ENCODE results near the gene SCLY. TPM values are rescaled to one million over a fixed set of nuclear protein-coding genes. Genes with fewer than 3 reads are reported as not detected.

The SCLY gene
- total RNA-seq, 1 experiment from 2014 or later = 69.9 TPM

- TF ChIP-seq CTCF (conservative IDR thresholded peaks at IDR 0.05; ENCODE audit: low read depth, low read length) (no peak), EZH2 (IDR thresholded peaks at IDR 0.05; ENCODE audit: borderline replicate concordance, low read depth, low read length, poor library complexity, severe bottlenecking) (no peak)
- H3K27ac ChIP-seq (ENCODE audit: low read depth, low read length, poor library complexity, severe bottlenecking) = no peak overlapping the region
- H3K36me3 ChIP-seq (ENCODE audit: insufficient read depth, low read length, poor library complexity, severe bottlenecking) = no peaks in the 10 kb centered on the region
- no TSS peak for BruUV-seq (replicated peaks)
- DNase-seq (ENCODE audit: low spot score) = no peak
- intact Hi-C loops (cut with micrococcal nuclease; ENCODE audit: unreplicated experiment) = no loop called here
- ChIA-PET CTCF (no interaction called here), POLR2A (ENCODE audit: low non-redundant PET) (no interaction called here)
- peaks cover 13% of the 10 kb centered on the region for H3K4me1 ChIP-seq (ENCODE audit: insufficient read depth, low read length, poor library complexity, severe bottlenecking)
- no peaks in the 10 kb centered on the region for H3K9me3 ChIP-seq (ENCODE audit: low read depth, low read length, poor library complexity, severe bottlenecking)
- no peaks in the 10 kb centered on the region for H3K27me3 ChIP-seq (replicated peaks; ENCODE audit: insufficient read depth, low read depth, low read length, poor library complexity)
- no peak overlapping the region for H3K4me3 ChIP-seq (ENCODE audit: low read depth, low read length, poor library complexity, severe bottlenecking)
These were observed 41.4 kb downstream of the SCLY start for GRCh38 chr2:238101891-238102841.

GRCh38 chr2:238102865-238103264 is 42.1 kb downstream of the SCLY start:
- no peaks in the 10 kb centered on the region for H3K9me3 ChIP-seq (ENCODE audit: low read depth, low read length, poor library complexity, severe bottlenecking)
- no peaks in the 10 kb centered on the region for H3K36me3 ChIP-seq (ENCODE audit: insufficient read depth, low read length, poor library complexity, severe bottlenecking)
- peaks cover 13% of the 10 kb centered on the region for H3K4me1 ChIP-seq (ENCODE audit: insufficient read depth, low read length, poor library complexity, severe bottlenecking)
- ChIA-PET CTCF (no interaction called here), POLR2A (ENCODE audit: low non-redundant PET) (no interaction called here)
- DNase-seq (ENCODE audit: low spot score) = no peak
- intact Hi-C loops (cut with micrococcal nuclease; ENCODE audit: unreplicated experiment) = no loop called here
- H3K27me3 ChIP-seq (replicated peaks; ENCODE audit: insufficient read depth, low read depth, low read length, poor library complexity) = no peaks in the 10 kb centered on the region
- H3K4me3 ChIP-seq (ENCODE audit: low read depth, low read length, poor library complexity, severe bottlenecking) = no peak overlapping the region
- H3K27ac ChIP-seq (ENCODE audit: low read depth, low read length, poor library complexity, severe bottlenecking) = no peak overlapping the region
- no peak for TF ChIP-seq CTCF (conservative IDR thresholded peaks at IDR 0.05; ENCODE audit: low read depth, low read length)
- no peak for TF ChIP-seq EZH2 (IDR thresholded peaks at IDR 0.05; ENCODE audit: borderline replicate concordance, low read depth, low read length, poor library complexity, severe bottlenecking)
- no TSS peak for BruUV-seq (replicated peaks)

- TF ChIP-seq CTCF (conservative IDR thresholded peaks at IDR 0.05; ENCODE audit: low read depth, low read length) (no peak), EZH2 (IDR thresholded peaks at IDR 0.05; ENCODE audit: borderline replicate concordance, low read depth, low read length, poor library complexity, severe bottlenecking) (no peak)
- H3K4me3 ChIP-seq (ENCODE audit: low read depth, low read length, poor library complexity, severe bottlenecking) = no peak overlapping the region
- H3K27ac ChIP-seq (ENCODE audit: low read depth, low read length, poor library complexity, severe bottlenecking) = no peak overlapping the region
- peaks cover 8% of the 10 kb centered on the region for H3K4me1 ChIP-seq (ENCODE audit: insufficient read depth, low read length, poor library complexity, severe bottlenecking)
- H3K27me3 ChIP-seq (replicated peaks; ENCODE audit: insufficient read depth, low read depth, low read length, poor library complexity) = no peaks in the 10 kb centered on the region
- intact Hi-C loops (cut with micrococcal nuclease; ENCODE audit: unreplicated experiment) = no loop called here
- H3K36me3 ChIP-seq (ENCODE audit: insufficient read depth, low read length, poor library complexity, severe bottlenecking) = no peaks in the 10 kb centered on the region
- no TSS peak for BruUV-seq (replicated peaks)
- POLR2A ChIA-PET (ENCODE audit: low non-redundant PET) = no interaction called here
- CTCF ChIA-PET = no interaction called here
- no peak for DNase-seq (ENCODE audit: low spot score)
- no peaks in the 10 kb centered on the region for H3K9me3 ChIP-seq (ENCODE audit: low read depth, low read length, poor library complexity, severe bottlenecking)
These were observed 42.8 kb downstream of the SCLY start for GRCh38 chr2:238103465-238104225.
